Measurements from ENCODE around the gene PDE1C.

GRCh38 chr7:31937982-31938381 lies 132.2 kb downstream of the PDE1C start:
- TF ChIP-seq ARNT (IDR thresholded peaks at IDR 0.05): no peak
- TF ChIP-seq ELF4 (IDR thresholded peaks at IDR 0.05): no peak
- no peak for TF ChIP-seq SP1 (IDR thresholded peaks at IDR 0.05)
- no peak for TF ChIP-seq TARDBP (IDR thresholded peaks at IDR 0.05)
- no peak for TF ChIP-seq FOXM1 (IDR thresholded peaks at IDR 0.05; ENCODE audit: borderline replicate concordance)
